Muscle layer of colon (tissue), 2 donors: ENCODE data around the gene RAPGEF1.

ENCODE experiments used
- H3K27ac ChIP-seq: one replicate; pipeline ENCODE4 v1.7.0; 2013; ENCODE audit warnings: low read depth, mild to moderate bottlenecking, low read length, moderate library complexity
- H3K27me3 ChIP-seq, 2 donors: one replicate each; pipeline ENCODE4 v1.7.0; 2013; ENCODE audit warnings: low read length in 2 of 2, mild to moderate bottlenecking in 2 of 2; ENCODE audit not compliant: insufficient read depth in 2 of 2, control insufficient read depth in 1 of 2
- H3K36me3 ChIP-seq: one replicate; pipeline ENCODE4 v1.7.0; 2013; ENCODE audit warnings: mild to moderate bottlenecking, low read length; ENCODE audit not compliant: insufficient read depth
- H3K4me1 ChIP-seq: one replicate; pipeline ENCODE4 v1.7.0; 2013; ENCODE audit warnings: mild to moderate bottlenecking, low read length; ENCODE audit not compliant: insufficient read depth
- H3K4me3 ChIP-seq, 2 donors: one replicate each; pipeline ENCODE4 v1.7.0; 2013; ENCODE audit warnings: low read length in 2 of 2, low read depth in 1 of 2, mild to moderate bottlenecking in 1 of 2, moderate library complexity in 1 of 2
- H3K9ac ChIP-seq: one replicate; pipeline ENCODE4 v1.7.0; 2013; ENCODE audit warnings: low read length
- H3K9me3 ChIP-seq: one replicate; pipeline ENCODE4 v1.7.0; 2013; ENCODE audit warnings: mild to moderate bottlenecking, low read length
- donor health status: abdominal sarcoma.
- donor health status: Adenocarcinoma of cecum.

Gene RAPGEF1

DNA sequence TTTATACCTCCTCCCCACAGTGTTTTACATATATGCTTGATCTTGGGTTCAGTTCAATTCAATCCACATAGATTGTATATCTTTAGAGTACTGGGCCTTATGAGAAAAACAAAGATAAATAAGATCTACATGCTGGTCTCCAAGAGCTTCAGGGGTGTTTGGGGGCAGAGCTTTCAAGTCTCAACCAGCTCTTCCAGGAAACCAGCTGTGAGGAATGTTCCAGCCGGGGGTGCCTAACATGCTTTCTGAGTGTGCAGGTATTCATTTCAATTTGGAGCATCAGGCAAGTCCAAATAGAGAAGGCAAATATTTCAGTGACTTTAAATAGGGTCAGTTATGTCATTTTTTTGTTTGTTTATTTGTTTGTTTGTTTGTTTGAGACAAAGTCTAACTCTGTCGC, 5.7 kb upstream of the RAPGEF1 start:
- no peaks in the 10 kb centered on the region for H3K27me3 ChIP-seq
- H3K36me3 ChIP-seq: no peaks in the 10 kb centered on the region
- H3K4me1 ChIP-seq: no peaks in the 10 kb centered on the region
- H3K27ac ChIP-seq: no peak overlapping the region
- H3K9me3 ChIP-seq: no peaks in the 10 kb centered on the region
- no peak overlapping the region for H3K4me3 ChIP-seq
- no peak overlapping the region for H3K9ac ChIP-seq

DNA sequence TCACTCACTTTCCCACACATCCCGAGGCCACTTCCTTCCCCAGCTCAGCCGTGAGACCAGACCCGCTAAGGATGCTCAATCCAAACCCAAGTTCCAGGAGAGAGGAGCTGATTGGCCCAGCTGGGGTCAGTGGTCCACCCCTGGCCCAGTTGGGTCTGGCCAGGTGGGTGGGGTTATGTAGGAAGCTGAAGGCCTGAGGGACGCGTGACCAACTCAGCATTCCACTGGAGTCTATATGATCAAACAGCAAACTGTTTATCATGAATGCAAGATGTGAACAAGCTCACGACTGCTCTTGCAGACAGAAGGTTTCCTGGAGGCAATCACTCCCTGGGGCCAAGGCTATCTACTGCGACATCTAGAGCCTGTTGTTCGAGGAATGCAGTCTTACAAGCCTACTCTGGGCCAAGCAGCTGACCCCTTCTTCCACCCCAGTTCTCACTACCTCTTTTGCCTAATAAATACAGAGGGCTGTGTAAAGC, 4.9 kb upstream of the RAPGEF1 start:
- H3K4me1 ChIP-seq: no peaks in the 10 kb centered on the region
- no peak overlapping the region for H3K4me3 ChIP-seq
- H3K9me3 ChIP-seq: no peaks in the 10 kb centered on the region
- no peak overlapping the region for H3K27ac ChIP-seq
- no peaks in the 10 kb centered on the region for H3K27me3 ChIP-seq
- no peak overlapping the region for H3K9ac ChIP-seq
- no peaks in the 10 kb centered on the region for H3K36me3 ChIP-seq

DNA sequence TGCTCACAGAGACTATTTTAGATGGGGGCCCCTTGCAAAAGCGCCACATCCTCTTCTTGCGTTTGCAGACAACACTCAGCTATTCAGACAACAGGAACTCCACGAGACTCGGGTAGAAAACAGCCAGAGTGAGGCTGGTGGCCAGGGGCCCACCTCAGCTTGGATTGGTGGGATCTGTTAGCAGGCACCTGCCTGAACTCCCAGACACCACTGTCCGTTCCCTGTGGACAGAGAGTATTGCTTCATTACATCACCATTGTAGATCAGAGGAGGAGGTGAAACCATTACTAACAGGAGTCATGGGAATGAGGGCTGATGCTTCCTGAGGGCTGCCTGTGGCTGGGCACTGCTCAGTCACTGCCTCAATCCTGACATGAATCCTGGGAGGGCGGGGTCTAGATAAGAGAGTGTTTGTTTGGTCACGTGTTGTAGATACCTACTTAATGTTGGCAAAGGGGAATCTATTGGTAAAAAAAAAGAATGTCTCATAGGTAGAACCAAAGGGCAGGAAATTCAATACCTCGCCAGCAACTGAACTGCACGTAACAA, 4.4 kb upstream of the RAPGEF1 start:
- Histone ChIP-seq H3K9me3 (no peaks in the 10 kb centered on the region), H3K27me3 (no peaks in the 10 kb centered on the region), H3K27ac (no peak overlapping the region), H3K4me1 (no peaks in the 10 kb centered on the region), H3K4me3 (no peak overlapping the region), H3K9ac (no peak overlapping the region), H3K36me3 (no peaks in the 10 kb centered on the region)

DNA sequence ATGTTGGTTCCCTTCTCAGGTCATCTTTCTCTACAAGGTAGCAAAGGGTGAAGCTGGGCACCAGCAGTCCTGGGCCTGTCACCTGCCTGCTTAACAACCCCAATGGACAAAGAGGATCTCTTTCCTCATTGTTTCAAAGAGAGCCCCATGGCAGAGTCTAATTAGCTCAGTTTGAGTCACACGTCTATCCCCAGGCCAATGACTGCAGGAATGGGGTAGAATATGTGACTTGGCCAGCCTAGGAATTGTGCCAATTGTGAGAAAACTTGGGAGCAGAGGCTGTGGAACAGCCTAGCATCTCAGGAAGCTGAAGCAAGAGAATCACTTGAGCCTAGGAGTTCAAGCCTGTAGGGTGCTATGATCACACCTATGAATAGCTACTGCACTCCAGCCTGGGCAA, 3.6 kb upstream of the RAPGEF1 start:
- Histone ChIP-seq H3K4me3 (no peak overlapping the region), H3K27ac (no peak overlapping the region), H3K9ac (no peak overlapping the region), H3K9me3 (no peaks in the 10 kb centered on the region), H3K36me3 (no peaks in the 10 kb centered on the region), H3K27me3 (no peaks in the 10 kb centered on the region), H3K4me1 (peaks cover 6% of the 10 kb centered on the region)

DNA sequence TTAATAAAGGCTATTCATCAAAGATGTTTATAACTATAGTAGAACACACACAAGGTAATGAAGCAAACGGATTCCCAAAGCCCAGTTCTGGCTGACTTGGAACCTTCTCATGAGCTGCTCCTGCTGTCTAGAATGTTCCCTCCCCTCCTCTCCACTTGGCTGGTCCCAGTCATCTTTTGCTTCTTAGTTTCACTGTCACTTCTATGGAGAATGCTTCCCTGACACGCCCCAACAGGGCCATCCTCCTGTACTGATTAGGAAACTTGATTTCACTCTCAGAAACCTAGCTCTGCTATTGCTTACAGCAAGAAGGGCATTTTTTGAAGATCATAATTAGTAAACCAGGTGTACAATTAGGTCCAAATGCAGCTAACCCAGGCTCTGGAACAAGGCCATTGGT, 3.2 kb upstream of the RAPGEF1 start:
- Histone ChIP-seq H3K4me3 (no peak overlapping the region), H3K27me3 (no peaks in the 10 kb centered on the region), H3K27ac (no peak overlapping the region), H3K36me3 (no peaks in the 10 kb centered on the region), H3K9ac (no peak overlapping the region), H3K9me3 (no peaks in the 10 kb centered on the region), H3K4me1 (peaks cover 10% of the 10 kb centered on the region)

DNA sequence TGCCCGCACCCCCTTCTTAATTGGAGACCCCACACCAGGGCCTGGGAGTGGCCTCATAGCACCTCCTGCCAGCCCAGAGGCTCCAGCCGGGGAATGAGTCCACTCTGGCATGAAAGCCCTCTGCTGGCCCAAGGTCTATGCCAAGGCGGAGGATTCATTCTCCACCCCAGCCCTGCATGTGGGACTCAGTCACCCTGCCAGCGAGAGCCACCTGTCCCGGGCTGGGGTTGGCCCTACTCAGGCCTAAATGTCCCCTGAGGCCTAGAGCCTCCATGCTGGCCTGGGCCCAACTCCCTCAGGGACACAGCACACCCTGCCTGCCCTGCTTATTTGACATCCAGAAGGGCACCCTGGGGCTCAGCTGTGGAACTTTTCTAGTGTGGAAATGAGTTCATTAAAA, 1.0 kb upstream of the RAPGEF1 start:
- Histone ChIP-seq H3K27me3 (no peaks in the 10 kb centered on the region), H3K36me3 (no peaks in the 10 kb centered on the region), H3K9ac (no peak overlapping the region), H3K4me3 (no peak overlapping the region), H3K9me3 (no peaks in the 10 kb centered on the region), H3K4me1 (peaks cover 21% of the 10 kb centered on the region), H3K27ac (no peak overlapping the region)

DNA sequence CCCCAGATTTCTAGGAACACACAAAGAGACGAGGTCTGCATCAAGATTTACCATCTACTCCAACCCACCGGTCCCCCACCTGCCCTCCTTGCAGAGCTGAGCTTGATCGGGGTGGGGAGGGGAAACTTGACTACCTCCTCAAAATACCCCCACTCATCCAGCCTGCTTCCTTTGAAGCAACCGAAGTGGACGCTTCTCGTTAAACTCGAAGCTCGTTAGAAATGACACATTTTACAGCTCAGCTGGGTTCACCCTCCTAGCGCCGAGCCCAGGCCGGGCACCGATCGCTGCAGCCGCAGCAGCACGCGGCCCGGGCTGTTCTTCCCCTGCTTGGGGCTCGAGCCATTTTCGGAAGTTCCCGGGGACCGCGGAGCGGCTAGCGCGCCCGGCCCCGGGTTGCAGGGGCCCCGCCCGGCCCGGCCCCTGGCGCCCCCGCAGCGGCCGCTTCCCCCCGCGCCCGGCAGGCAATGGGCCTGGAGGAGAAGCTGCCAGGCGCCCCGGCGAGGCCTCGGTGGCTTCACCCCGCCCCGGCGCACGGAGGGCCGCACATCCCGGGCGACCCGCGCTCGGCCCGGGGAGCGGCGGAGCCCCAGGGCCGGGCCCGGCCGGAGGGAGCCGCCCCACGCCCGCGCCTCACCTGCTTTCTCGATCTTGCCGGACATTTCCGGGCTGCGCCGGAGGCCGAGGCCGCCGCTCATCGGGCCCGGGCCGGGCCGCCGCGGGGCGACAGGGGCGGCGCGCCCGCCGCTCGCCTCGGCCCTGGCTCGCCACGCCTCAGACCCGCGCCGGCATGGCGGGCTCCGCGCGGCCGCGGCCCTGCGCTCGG, 530 bp downstream of the RAPGEF1 start:
- Histone ChIP-seq H3K27me3 (no peaks in the 10 kb centered on the region), H3K27ac (peak overlapping the region; percentile 66), H3K4me3 (peak overlapping the region; percentile 44 to 91), H3K9ac (peak overlapping the region; percentile 61), H3K4me1 (peaks cover 29% of the 10 kb centered on the region), H3K36me3 (no peaks in the 10 kb centered on the region), H3K9me3 (no peaks in the 10 kb centered on the region)

DNA sequence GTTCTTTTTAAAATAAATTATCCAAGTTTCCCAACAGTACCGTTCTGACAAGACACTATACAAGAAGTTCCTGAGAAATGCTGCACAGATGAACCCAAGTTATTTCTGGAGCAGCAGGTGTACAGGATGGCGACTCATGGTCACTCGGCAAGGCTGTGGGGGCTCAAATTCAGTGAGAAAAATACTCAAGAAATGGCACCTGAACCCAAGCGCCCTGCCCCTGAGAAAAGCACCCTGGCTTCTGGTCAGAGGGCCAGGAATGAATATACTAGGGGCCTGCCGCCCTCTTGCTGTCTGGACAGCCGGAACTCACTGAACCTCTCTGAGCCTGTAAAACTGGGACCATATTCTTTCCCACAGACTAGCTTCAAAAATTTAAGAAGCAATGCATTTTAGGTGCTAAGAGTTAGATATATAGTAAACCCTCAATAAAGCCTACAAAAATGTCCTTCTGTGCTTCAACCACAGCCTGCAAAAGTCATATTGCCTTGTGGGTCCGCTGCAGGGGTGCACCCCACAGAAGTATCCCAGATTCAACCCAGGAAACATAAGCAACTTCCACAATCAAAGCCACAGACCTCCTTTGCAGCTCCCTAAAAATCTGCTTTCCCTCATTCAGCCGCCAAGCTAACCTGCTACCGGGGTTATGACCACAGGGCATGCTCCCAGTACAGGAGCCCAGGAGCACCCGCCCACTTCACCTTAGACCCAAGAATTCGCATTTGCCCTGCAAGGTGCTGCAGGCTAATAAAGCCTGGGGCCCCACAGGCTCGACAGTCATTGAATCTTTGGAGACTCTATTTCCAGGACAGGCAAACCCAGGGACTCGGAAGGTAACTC, 1.4 kb downstream of the RAPGEF1 start:
- Histone ChIP-seq H3K4me1 (peaks cover 37% of the 10 kb centered on the region), H3K9me3 (no peaks in the 10 kb centered on the region), H3K27ac (peak overlapping the region; percentile 66), H3K9ac (peak overlapping the region; percentile 61), H3K36me3 (no peaks in the 10 kb centered on the region), H3K27me3 (no peaks in the 10 kb centered on the region), H3K4me3 (peak overlapping the region; percentile 44 to 91)

DNA sequence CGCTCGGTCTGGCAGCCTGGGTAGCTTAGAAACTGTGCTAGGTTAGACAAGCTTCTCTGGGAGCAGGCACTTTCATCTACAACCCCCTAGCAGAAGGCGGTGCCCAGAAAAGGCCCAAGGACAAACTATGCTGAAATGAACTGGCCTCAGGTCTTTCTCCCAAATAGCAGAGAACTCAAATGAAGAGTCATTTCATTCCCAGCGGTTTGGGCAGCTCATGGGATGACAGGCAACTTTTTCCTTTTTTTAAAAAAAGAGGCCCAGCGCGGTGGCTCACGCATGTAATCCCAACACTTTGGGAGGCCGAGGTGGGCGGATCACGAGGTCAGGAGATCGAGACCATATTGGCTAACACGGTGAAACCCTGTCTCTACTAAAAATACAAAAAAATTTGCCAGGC, 2.5 kb downstream of the RAPGEF1 start:
- Histone ChIP-seq H3K36me3 (no peaks in the 10 kb centered on the region), H3K9me3 (no peaks in the 10 kb centered on the region), H3K4me3 (no peak overlapping the region), H3K27me3 (no peaks in the 10 kb centered on the region), H3K4me1 (peaks cover 45% of the 10 kb centered on the region), H3K27ac (no peak overlapping the region), H3K9ac (no peak overlapping the region)

DNA sequence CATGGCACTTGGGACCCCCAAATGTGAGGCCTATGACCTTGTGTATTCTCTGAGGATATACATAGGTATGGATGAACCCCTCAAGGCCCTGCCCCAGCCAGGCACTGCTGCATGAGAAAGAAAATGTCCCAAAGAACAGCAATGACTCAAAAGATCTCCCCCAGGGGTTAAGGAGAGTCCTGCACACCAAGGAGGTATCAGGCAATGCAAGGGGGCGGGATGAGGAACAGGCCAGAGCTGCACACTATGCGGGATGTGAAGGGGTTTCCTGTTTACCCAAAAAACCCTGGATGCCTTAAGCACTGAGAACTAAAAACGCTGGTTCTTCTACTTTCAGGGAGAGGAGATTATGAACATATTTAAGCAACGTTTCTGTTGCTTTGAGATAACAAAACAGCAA, 3.4 kb downstream of the RAPGEF1 start:
- H3K27ac ChIP-seq: no peak overlapping the region

DNA sequence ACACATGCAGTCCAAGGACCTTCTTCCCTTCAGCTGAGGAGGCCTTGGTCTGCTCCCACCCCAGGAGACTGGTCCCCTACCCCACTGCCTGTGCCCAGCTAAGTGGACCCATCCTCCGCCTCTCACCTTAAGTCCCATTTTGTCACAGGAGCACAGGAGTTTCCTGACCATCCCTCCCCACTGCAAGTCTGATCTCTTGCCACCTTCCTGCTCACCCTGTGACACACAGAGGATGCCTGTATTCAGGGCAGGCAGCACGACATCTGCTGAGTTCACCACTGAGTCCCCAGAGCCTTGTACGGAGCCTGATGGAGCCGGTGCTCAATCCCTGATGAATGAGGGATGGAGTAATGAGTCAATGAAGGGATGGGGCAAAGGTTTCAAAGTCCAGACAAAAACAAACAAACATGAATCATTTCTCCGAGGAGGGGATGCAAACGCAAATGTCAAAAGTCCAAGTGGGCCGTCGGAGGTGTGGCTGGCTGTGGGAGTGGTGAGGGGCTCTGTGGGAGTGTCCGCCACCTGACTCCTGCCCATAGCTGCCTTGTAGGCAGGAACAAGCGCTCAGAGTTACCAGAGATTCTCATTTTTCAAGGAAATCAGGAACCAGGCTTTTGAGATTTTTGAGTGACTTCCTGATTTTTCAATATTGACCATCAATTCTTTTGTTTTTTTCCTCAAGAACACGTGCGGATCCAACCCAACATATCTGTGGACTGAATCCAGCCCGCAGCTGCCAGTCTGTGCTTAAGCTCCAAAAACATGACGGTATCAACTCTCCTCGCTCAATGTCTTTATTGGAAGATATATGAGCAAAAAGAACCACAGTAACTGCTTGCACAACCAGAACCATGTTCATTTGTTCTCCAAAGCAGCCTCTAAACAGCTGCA, 4.4 kb downstream of the RAPGEF1 start:
- no peaks in the 10 kb centered on the region for H3K9me3 ChIP-seq
- H3K27ac ChIP-seq: no peak overlapping the region
- peaks cover 64% of the 10 kb centered on the region for H3K4me1 ChIP-seq
- no peaks in the 10 kb centered on the region for H3K36me3 ChIP-seq
- H3K27me3 ChIP-seq: no peaks in the 10 kb centered on the region
- H3K9ac ChIP-seq: no peak overlapping the region
- H3K4me3 ChIP-seq: no peak overlapping the region

More for the DNA sequence above, 3.4 kb downstream of the RAPGEF1 start:
- no peak overlapping the region for H3K9ac ChIP-seq
- H3K4me1 ChIP-seq: peaks cover 55% of the 10 kb centered on the region
- H3K9me3 ChIP-seq: no peaks in the 10 kb centered on the region
- H3K27me3 ChIP-seq: no peaks in the 10 kb centered on the region
- H3K4me3 ChIP-seq: no peak overlapping the region
- H3K36me3 ChIP-seq: no peaks in the 10 kb centered on the region
